Right renal pelvis (tissue), 4 donors: ENCODE results near the gene GPR142. TPM values are rescaled to one million over a fixed set of nuclear protein-coding genes. Genes with fewer than 3 reads are reported as not detected.

Experiments
- DNase-seq, 4 donors: peaks; one replicate each; pipeline ENCODE4 v3.0.0-alpha.2; 2013; ENCODE audit warnings: low read depth in 4 of 4, low spot score in 3 of 4, missing footprints in 1 of 4
- polyA plus RNA-seq, 4 donors: library from polyadenylated mRNA; unstranded; fragments of 120-200 nt; gene quantifications; one replicate each; pipeline ENCODE4 v1.2.1, GENCODE V29; 2013; ENCODE audit not compliant: insufficient read length in 4 of 4

GPR142 gene
- under 1 TPM in 3 of 4 donors, not detected in 1; 0.13 to 0.17 (median 0.16) TPM for polyA plus RNA-seq

GRCh38 chr17:74367206-74367605 lies at the start of gene GPR142:
Gene GPR142, plus strand, starts transcription at chr17:74367506. Its CDS starts 2,035 bp downstream, at chr17:74369541.
- no peak for DNase-seq

- no peak for DNase-seq
These were observed 48.9 kb upstream of the GPR142 start for GRCh38 chr17:74318391-74318790.

GRCh38 chr17:74324521-74324920 lies 42.8 kb upstream of the GPR142 start:
- DNase-seq: no peak

GRCh38 chr17:74325376-74325742 lies 41.9 kb upstream of the GPR142 start:
- no peak for DNase-seq

- peak in 1 of 4 donors; percentile 23 for DNase-seq
These were observed 41.4 kb upstream of the GPR142 start, which contains the start of gene KIF19 for GRCh38 chr17:74325743-74326379. Gene KIF19, plus strand, starts transcription at chr17:74326226. Its CDS starts 124 bp downstream, at chr17:74326350.

GRCh38 chr17:74326506-74326905 lies 40.8 kb upstream of the GPR142 start:
- no peak for DNase-seq

- DNase-seq: no peak
These were observed 38.8 kb upstream of the GPR142 start for GRCh38 chr17:74328487-74328886.

- DNase-seq: no peak
These were observed 37.9 kb upstream of the GPR142 start for GRCh38 chr17:74329378-74329777.

GRCh38 chr17:74330446-74330845 lies 36.9 kb upstream of the GPR142 start:
- DNase-seq: no peak

GRCh38 chr17:74332017-74332650 lies 35.2 kb upstream of the GPR142 start:
- no peak for DNase-seq

GRCh38 chr17:74332763-74333283 lies 34.5 kb upstream of the GPR142 start:
- no peak for DNase-seq

GRCh38 chr17:74334393-74335039 lies 32.8 kb upstream of the GPR142 start:
- DNase-seq: no peak

- no peak for DNase-seq
These were observed 31.7 kb upstream of the GPR142 start for GRCh38 chr17:74335529-74336062.

- no peak for DNase-seq
These were observed 31.0 kb upstream of the GPR142 start for GRCh38 chr17:74336307-74336706.

GRCh38 chr17:74337834-74338500 lies 29.3 kb upstream of the GPR142 start:
- DNase-seq: no peak

- DNase-seq: no peak
These were observed 27.6 kb upstream of the GPR142 start for GRCh38 chr17:74339537-74340195.

- no peak for DNase-seq
These were observed 26.8 kb upstream of the GPR142 start for GRCh38 chr17:74340470-74341023.

GRCh38 chr17:74342224-74342623 lies 25.1 kb upstream of the GPR142 start:
- DNase-seq: no peak

- no peak for DNase-seq
These were observed 24.2 kb upstream of the GPR142 start for GRCh38 chr17:74343121-74343520.
